Right atrium auricular region (tissue), 2 donors: ENCODE measurements around the gene PSMG1. TPM values are rescaled to one million over a fixed set of nuclear protein-coding genes. Genes with fewer than 3 reads are reported as not detected.
"Not testable (repeated sequence)": the region's sequence is repeated elsewhere in the genome, so short reads cannot be mapped to it uniquely, and the experiment has no call there.

Experiments used
- DNase-seq: peaks from one replicate; pipeline ENCODE4 v3.0.0-alpha.2; 2019; ENCODE audit warnings: low spot score
- H3K27ac ChIP-seq, 2 donors: fragments of 200-600 bp; sonication (generic); 1 replicate in 1 of 2; 2 replicates in 1 of 2; pipeline ENCODE4 v1.5.1; 2016 to 2019
- H3K27me3 ChIP-seq, 2 donors: fragments of 200-600 bp; sonication (generic); one replicate each; pipeline versions ENCODE4 v1.5.1 to v1.6.0; 2017 to 2019
- H3K36me3 ChIP-seq: fragments of 200-600 bp; sonication (generic); one replicate; pipeline ENCODE4 v1.5.1; 2016
- H3K4me1 ChIP-seq, 2 donors: fragments of 200-600 bp; sonication (generic); one replicate each; pipeline versions ENCODE4 v1.5.1 to v1.6.0; 2017 to 2019
- H3K4me3 ChIP-seq, 2 donors: fragments of 200-600 bp; sonication (generic); 1 replicate in 1 of 2; 2 replicates in 1 of 2; pipeline ENCODE4 v1.5.1; 2017 to 2019; ENCODE audit warnings: mild to moderate bottlenecking in 1 of 2, moderate library complexity in 1 of 2
- H3K9me3 ChIP-seq, 2 donors: fragments of 200-600 bp; sonication (generic); one replicate each; pipeline ENCODE4 v1.5.1; 2019
- total RNA-seq, 2 donors: library from RNA; depleted of rRNA; stranded (reverse); fragments of >200 nt; gene quantifications; one replicate each; pipeline ENCODE4 v1.1.0, GENCODE V29; 2016
- TF ChIP-seq, protein P1 (sequence below), 2 donors: fragments of 200-600 bp; sonication (generic); IDR thresholded peaks; one replicate each; pipeline ENCODE4 v1.5.1; 2019; ENCODE audit warnings: antibody characterized with exemption in 2 of 2

The PSMG1 gene, protein sequence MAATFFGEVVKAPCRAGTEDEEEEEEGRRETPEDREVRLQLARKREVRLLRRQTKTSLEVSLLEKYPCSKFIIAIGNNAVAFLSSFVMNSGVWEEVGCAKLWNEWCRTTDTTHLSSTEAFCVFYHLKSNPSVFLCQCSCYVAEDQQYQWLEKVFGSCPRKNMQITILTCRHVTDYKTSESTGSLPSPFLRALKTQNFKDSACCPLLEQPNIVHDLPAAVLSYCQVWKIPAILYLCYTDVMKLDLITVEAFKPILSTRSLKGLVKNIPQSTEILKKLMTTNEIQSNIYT
- total RNA-seq, result 10 to 100 TPM; 15.5 to 24.4 TPM

DNA sequence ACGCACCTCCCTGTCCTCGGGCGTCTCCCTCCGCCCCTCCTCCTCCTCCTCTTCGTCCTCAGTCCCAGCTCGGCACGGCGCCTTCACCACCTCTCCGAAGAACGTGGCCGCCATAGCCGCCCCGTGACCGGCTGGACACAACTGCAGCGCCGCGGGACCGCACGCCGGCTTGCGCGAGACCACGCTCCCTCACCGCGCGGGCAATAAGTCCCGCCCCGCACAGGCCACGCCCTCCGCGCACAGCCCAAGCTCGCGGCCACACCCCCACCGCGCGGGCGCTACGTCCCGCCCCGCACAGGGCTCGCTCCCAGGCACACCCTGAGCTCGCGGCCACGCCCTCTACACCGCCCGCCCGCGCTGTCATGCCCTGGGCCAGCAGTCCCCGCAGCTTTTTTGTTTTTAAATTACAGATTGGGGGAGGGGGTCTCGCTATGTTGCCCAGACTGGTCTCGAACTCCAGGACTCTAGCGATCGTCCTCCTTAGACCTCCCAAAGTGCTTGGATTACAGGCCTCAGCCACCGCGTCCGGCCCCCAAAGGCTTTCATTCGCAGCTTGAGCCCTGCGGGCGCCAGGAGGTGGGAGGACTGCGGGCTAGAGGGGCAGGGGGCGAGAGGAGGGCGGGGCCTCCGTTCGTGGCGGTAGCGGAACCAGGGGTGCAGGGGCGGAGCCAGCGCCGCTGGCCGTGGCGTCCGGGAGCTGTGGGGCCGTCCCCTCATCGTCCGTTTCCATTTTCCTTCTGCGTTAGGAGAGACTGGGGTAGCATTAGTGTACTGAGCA, at the start of gene PSMG1:
PSMG1 (minus strand) TSS at position 180 of the 778 bp plus-strand sequence; CDS start at position 114, 66 bp downstream.
- Histone ChIP-seq H3K27me3 (no peaks in the 10 kb centered on the region), H3K4me1 (peaks cover 0 to 24% of the 10 kb centered on the region in 2 donors), H3K36me3 (no peaks in the 10 kb centered on the region), H3K9me3 (no peaks in the 10 kb centered on the region), H3K4me3 (peak within 1 kb of the TSS; percentile 79 to 86), H3K27ac (peak within 1 kb of the TSS; percentile 94 to 95)
- peak; percentile 91 for DNase-seq
- TF ChIP-seq, protein P1, sequence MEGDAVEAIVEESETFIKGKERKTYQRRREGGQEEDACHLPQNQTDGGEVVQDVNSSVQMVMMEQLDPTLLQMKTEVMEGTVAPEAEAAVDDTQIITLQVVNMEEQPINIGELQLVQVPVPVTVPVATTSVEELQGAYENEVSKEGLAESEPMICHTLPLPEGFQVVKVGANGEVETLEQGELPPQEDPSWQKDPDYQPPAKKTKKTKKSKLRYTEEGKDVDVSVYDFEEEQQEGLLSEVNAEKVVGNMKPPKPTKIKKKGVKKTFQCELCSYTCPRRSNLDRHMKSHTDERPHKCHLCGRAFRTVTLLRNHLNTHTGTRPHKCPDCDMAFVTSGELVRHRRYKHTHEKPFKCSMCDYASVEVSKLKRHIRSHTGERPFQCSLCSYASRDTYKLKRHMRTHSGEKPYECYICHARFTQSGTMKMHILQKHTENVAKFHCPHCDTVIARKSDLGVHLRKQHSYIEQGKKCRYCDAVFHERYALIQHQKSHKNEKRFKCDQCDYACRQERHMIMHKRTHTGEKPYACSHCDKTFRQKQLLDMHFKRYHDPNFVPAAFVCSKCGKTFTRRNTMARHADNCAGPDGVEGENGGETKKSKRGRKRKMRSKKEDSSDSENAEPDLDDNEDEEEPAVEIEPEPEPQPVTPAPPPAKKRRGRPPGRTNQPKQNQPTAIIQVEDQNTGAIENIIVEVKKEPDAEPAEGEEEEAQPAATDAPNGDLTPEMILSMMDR (IDR thresholded peaks at IDR 0.05), result no peak

DNA sequence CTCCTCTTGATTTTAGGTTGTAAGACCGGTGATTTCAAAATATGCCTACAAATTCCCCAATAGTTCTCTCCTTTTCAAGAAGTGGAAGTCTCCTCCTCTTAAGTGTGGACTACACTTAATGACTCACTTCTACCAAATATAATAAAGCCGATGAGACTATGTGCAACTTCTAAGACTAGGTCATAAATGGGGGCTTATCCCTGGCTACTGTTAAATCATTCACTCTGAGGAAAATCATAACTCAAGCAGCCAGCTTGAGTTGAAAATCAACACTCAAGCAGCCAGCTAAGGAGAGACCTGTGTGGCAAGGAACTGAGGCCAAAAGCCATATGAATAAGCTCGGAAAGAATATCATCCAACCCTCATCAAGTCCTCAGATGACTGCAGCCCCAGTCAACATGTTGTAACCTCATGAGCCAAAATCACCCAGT, 49.6 kb upstream of the PSMG1 start:
- DNase-seq, result no peak
- Histone ChIP-seq H3K4me1 (no peaks in the 10 kb centered on the region), H3K4me3 (no peak overlapping the region), H3K9me3 (no peaks in the 10 kb centered on the region), H3K27ac (no peak overlapping the region), H3K27me3 (no peaks in the 10 kb centered on the region), H3K36me3 (peaks cover 53% of the 10 kb centered on the region)
- TF ChIP-seq, protein P1 (IDR thresholded peaks at IDR 0.05), result no peak

DNA sequence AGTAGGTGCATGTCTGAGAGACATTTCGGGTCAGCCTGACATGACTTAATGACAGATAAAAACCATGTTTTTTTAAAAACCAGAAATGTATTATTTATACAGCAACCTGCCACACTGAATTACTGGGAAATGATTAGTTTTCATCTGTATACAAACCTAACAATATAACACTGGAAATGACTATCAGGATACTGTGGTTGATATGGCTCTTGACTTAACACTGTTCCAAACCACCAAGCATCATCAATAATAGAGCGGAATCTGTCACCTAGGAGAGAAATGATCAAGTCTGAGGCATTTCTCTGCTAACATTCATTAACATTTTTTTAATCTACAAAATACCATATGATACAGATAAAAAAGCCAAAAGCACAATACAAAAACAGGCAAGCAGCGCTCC, 41.7 kb upstream of the PSMG1 start:
- H3K4me3 ChIP-seq, result no peak overlapping the region
- no peaks in the 10 kb centered on the region for H3K9me3 ChIP-seq
- no peaks in the 10 kb centered on the region for H3K27me3 ChIP-seq
- no peak for DNase-seq
- TF ChIP-seq, protein P1 (IDR thresholded peaks at IDR 0.05), result no peak
- no peak overlapping the region for H3K27ac ChIP-seq
- peaks cover 0 to 6% of the 10 kb centered on the region in 2 donors for H3K4me1 ChIP-seq
- peaks cover 36% of the 10 kb centered on the region for H3K36me3 ChIP-seq

DNA sequence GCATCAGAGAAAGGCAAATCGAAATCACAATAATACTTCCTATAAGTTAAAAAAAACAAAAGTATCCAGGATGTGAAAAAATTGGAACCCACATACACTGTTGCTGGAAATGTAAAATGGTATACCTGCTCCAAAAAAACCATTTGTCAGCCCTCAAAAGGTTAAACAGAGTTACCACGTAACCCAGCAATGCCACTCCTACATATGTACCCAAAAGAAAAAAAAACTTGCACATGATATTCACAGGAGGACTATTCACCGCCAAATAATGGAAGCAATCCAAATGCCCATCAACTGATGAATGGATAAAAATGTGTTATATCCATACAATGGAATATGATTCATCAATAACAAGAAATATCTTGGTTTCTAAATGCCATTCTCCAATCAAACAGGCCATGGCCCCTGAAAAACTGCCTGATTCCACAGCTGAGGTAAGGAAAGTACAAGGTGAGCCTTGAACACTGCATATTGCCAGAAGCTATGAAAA, 38.8 kb upstream of the PSMG1 start:
- no peak overlapping the region for H3K4me3 ChIP-seq
- DNase-seq, result no peak

DNA sequence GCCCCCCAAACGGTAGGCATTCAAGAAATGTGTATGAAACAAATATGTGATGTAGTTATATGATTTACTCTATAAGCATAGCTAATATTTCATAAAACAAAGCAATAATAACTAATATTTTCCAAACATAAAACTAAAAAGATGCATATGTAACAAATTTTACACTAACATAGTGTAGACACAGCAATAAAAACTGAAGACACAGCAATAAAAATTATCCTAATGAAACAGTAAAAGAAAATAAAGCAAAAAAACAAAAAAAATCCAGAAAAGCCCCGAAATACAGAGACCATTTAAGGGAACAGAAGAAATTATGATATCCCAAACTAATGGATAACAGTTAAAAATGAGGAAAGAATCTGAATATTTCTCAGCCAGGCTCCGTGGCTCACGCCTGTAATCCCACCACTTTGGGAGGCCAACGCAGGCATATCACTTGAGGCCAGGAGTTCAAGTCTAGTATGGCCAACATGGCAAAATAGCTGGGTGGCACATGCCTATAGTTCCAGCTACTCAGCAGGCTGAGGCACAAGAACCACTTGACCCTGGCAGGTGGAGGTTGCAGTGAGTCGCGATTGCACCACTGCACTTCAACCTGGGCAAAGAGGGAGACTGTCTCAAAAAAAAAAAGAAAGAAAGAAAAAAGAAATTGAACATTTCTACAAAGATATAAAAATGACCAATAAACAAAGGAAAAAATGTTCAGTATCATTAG, 38.2 kb upstream of the PSMG1 start:
- TF ChIP-seq, protein P1 (IDR thresholded peaks at IDR 0.05), result no peak
- Histone ChIP-seq H3K36me3 (peaks cover 32% of the 10 kb centered on the region), H3K27ac (no peak overlapping the region)

More for the DNA sequence above, 38.8 kb upstream of the PSMG1 start:
- Histone ChIP-seq H3K36me3 (peaks cover 36% of the 10 kb centered on the region), H3K27me3 (no peaks in the 10 kb centered on the region), H3K9me3 (no peaks in the 10 kb centered on the region), H3K4me1 (peaks cover 0 to 10% of the 10 kb centered on the region in 2 donors), H3K27ac (no peak overlapping the region)
- TF ChIP-seq, protein P1 (IDR thresholded peaks at IDR 0.05), result no peak

DNA sequence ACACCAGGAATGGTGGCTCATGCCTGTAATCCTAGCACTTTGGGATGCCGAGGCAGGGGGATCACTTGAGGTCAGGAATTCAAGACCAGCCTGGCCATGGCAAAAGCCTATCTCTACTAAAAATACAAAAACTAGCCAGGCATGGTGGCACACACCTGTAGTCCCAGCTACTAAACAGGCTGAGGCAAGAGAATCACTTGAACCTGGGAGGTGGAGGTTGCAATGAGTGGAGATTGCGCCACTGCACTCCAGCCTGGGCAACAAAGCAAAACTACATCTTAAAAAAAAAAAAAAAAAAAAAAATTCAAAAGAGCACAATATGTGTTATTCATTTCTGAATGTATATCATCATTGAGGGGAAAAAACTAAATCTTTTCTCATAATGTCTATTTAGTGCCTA, 37.6 kb upstream of the PSMG1 start:
- H3K27me3 ChIP-seq, DNase-seq, H3K4me3 ChIP-seq, H3K9me3 ChIP-seq, H3K27ac ChIP-seq: not testable (repeated sequence)
- Histone ChIP-seq H3K36me3 (peaks cover 32% of the 10 kb centered on the region), H3K4me1 (peaks cover 0 to 10% of the 10 kb centered on the region in 2 donors)

More for the DNA sequence above, 38.2 kb upstream of the PSMG1 start:
- Histone ChIP-seq H3K4me3 (no peak overlapping the region), H3K4me1 (peaks cover 0 to 10% of the 10 kb centered on the region in 2 donors), H3K27me3 (no peaks in the 10 kb centered on the region), H3K9me3 (no peaks in the 10 kb centered on the region)
- DNase-seq, result no peak
